Adrenal gland (tissue), 12 donors: ENCODE results near the gene TBC1D22A. TPM values are rescaled to one million over a fixed set of nuclear protein-coding genes. Genes with fewer than 3 reads are reported as not detected.

ENCODE experiments used
- DNase-seq, 7 donors: peaks; one replicate each; pipeline ENCODE4 v3.0.0-alpha.2; 2019 to 2020
- H3K27ac ChIP-seq, 5 donors: fragments of 200-600 bp; sonication (generic) in 4 of 5; 1 replicate in 3 of 5; 2 replicates in 2 of 5; pipeline versions ENCODE4 v1.5.1 to v1.8.0; 2016 to 2020; ENCODE audit warnings: mild to moderate bottlenecking in 1 of 5
- H3K27me3 ChIP-seq: fragments of 200-600 bp; 2 replicates; pipeline ENCODE4 v1.8.0; 2021
- H3K36me3 ChIP-seq, 2 donors: fragments of 200-600 bp; replicated peaks in 1 of 2; 1 replicate in 1 of 2; 2 replicates in 1 of 2; pipeline versions ENCODE4 v1.5.1 to v1.8.0; 2018 to 2022
- H3K4me1 ChIP-seq, 2 donors: fragments of 200-600 bp; replicated peaks in 1 of 2; 1 replicate in 1 of 2; 2 replicates in 1 of 2; pipeline versions ENCODE4 v1.5.1 to v1.8.0; 2018 to 2021
- H3K4me3 ChIP-seq, 4 donors: fragments of 200-600 bp; sonication (generic) in 3 of 4; one replicate each; pipeline ENCODE4 v1.5.1; 2016 to 2018
- H3K9me3 ChIP-seq, 3 donors: fragments of 200-600 bp; sonication (generic) in 1 of 3; replicated peaks in 1 of 3; 1 replicate in 2 of 3; 2 replicates in 1 of 3; pipeline versions ENCODE4 v1.5.1 to v1.8.0; 2016 to 2021
- POLR2A ChIP-seq, 2 donors: fragments of 450-650 bp; IDR thresholded peaks; one replicate each; pipeline ENCODE4 v1.6.1; 2017; ENCODE audit warnings: antibody characterized with exemption in 2 of 2, mild to moderate bottlenecking in 2 of 2, moderate library complexity in 1 of 2
- WGBS, 4 donors: extraction: QIAGEN DNeasy Blood & Tissue Kit in 2 of 4; methylation state at CpG; one replicate each; pipeline versions ENCODE4 v1.1.5 to v1.1.7; 2013 to 2017; 5-methylcytosine and 5-hydroxymethylcytosine counted together
- intact Hi-C, 2 donors: fragments of 100-400 bp; cut with DNase I; formaldehyde crosslinking; loops; one replicate each; pipeline versions ENCODE4 v1.14.1 to v1.15.0; 2022 to 2023
- polyA plus RNA-seq, 3 donors: library from polyadenylated mRNA; stranded (reverse); fragments of 200-250 nt in 2 of 3; fragments of 350-450 nt in 1 of 3; fragmentation: Illumina TruSeq in 1 of 3; extraction: RNeasy Lipid Tissue Mini Kit (QIAGEN cat#74804) in 1 of 3; gene quantifications; one replicate each; pipeline ENCODE4 v1.2.3, GENCODE V29; 2013 to 2014
- total RNA-seq, 9 donors: library from RNA; depleted of rRNA in 4 of 9; stranded (reverse); fragments of >200 nt in 4 of 9; fragments of 120-200 nt in 1 of 9; fragmentation: NEBNext Ultra II Directional in 1 of 9; extraction: Animal tissue kit (Norgen Biotek cat#: 25700) in 1 of 9; gene quantifications; one replicate each; pipeline versions ENCODE4 v1.1.0 to v1.2.4, GENCODE V29; 2013 to 2023
- TF ChIP-seq, protein P1 (sequence below), 6 experiments: fragments of 450-650 bp in 4 of 6; fragments of 200-600 bp in 2 of 6; sonication (generic) in 1 of 6; IDR thresholded peaks; 1 replicate in 5 of 6; 2 replicates in 1 of 6; pipeline versions ENCODE4 v1.5.1 to v1.8.0; 2016 to 2021; ENCODE audit warnings: antibody characterized with exemption in 6 of 6, mild to moderate bottlenecking in 2 of 6, moderate library complexity in 1 of 6
- donor health status: healthy with polysubstance abuse.
- donor health status: Bipolar disorder and iron deficiency.
- donor health status: DM: yes; HTN: yes; CAD: no.
- donor health status: DM: no; HTN: no; CAD: no.
- donor health status: DM: no; HTN: no; CAD: no.
- donor health status: DM: yes; HTN: yes; CAD: no.

Gene TBC1D22A
- total and polyA plus RNA-seq, 12 donors, result 11.5 to 44.2 (median 28.1) TPM

DNA sequence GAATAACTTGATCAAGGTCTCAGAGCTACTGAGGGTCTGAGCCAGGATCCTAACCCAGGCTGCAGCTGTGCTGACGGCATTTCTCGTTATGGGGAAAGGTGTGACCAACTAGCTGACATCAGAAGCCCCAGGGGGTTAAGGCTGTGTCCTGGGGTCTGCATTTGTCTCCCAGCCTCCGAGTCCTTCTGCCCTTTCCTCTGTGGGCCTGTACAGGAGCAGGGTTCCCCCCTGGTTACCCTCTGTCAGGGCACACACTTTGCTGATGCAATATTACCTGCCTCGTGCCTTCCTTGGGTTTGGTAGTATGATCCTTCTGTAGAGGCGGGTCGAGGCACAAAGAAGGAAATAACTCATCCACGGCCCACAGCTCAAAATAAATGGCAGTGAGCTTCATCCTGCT, 183.0 kb downstream of the TBC1D22A start:
- Histone ChIP-seq H3K27ac (no peak overlapping the region), H3K4me3 (no peak overlapping the region), H3K27me3 (no peaks in the 10 kb centered on the region), H3K9me3 (no peaks in the 10 kb centered on the region), H3K4me1 (no peaks in the 10 kb centered on the region), H3K36me3 (no peaks in the 10 kb centered on the region)
- 86 to 94% (median 88%) methylated on average over 4 to 7 of the region's 7 CpGs for WGBS, 4 donors
- DNase-seq, result no peak
- intact Hi-C loops, result no loop called here
- no peak for TF ChIP-seq POLR2A (IDR thresholded peaks at IDR 0.05)
- TF ChIP-seq, protein P1, sequence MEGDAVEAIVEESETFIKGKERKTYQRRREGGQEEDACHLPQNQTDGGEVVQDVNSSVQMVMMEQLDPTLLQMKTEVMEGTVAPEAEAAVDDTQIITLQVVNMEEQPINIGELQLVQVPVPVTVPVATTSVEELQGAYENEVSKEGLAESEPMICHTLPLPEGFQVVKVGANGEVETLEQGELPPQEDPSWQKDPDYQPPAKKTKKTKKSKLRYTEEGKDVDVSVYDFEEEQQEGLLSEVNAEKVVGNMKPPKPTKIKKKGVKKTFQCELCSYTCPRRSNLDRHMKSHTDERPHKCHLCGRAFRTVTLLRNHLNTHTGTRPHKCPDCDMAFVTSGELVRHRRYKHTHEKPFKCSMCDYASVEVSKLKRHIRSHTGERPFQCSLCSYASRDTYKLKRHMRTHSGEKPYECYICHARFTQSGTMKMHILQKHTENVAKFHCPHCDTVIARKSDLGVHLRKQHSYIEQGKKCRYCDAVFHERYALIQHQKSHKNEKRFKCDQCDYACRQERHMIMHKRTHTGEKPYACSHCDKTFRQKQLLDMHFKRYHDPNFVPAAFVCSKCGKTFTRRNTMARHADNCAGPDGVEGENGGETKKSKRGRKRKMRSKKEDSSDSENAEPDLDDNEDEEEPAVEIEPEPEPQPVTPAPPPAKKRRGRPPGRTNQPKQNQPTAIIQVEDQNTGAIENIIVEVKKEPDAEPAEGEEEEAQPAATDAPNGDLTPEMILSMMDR (IDR thresholded peaks at IDR 0.05), result no peak

DNA sequence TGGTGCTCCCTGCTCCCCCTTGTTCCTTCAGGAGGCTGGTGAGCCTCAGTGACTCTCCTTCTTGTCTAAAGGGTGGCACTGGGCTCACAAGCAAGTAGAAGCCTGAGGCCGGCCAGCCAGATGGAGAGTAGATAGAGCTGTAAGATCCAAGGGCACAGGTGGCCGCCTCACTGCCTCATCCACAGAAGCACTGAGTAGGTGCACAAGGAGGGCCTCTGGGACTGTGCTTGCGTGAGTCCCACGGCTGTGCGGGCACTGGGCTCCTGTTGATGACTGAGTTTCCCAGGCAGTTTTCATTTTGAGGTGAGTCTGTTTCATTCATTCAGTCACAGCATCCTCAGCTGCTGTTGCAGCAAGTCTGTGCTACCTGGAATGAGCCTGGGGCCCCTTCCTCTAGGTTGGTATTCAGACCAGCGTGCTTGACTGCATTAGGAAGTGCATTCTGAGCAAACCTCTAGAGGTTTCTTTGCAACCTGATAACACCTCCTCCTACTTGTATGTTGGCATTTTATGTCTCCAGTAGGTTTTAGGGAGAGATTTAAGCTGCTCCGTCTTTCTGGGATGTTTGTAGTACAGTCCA, 184.0 kb downstream of the TBC1D22A start:
- intact Hi-C loops, result no loop called here
- Histone ChIP-seq H3K27me3 (no peaks in the 10 kb centered on the region), H3K4me1 (no peaks in the 10 kb centered on the region), H3K4me3 (no peak overlapping the region), H3K9me3 (no peaks in the 10 kb centered on the region), H3K27ac (no peak overlapping the region), H3K36me3 (no peaks in the 10 kb centered on the region)
- WGBS, 4 donors, result 96 to 99% (median 98%) methylated on average over 2 to 7 of the region's 7 CpGs
- TF ChIP-seq, protein P1 (IDR thresholded peaks at IDR 0.05), result no peak
- no peak for TF ChIP-seq POLR2A (IDR thresholded peaks at IDR 0.05)
- peak in 1 of 7 donors; percentile 30 for DNase-seq

DNA sequence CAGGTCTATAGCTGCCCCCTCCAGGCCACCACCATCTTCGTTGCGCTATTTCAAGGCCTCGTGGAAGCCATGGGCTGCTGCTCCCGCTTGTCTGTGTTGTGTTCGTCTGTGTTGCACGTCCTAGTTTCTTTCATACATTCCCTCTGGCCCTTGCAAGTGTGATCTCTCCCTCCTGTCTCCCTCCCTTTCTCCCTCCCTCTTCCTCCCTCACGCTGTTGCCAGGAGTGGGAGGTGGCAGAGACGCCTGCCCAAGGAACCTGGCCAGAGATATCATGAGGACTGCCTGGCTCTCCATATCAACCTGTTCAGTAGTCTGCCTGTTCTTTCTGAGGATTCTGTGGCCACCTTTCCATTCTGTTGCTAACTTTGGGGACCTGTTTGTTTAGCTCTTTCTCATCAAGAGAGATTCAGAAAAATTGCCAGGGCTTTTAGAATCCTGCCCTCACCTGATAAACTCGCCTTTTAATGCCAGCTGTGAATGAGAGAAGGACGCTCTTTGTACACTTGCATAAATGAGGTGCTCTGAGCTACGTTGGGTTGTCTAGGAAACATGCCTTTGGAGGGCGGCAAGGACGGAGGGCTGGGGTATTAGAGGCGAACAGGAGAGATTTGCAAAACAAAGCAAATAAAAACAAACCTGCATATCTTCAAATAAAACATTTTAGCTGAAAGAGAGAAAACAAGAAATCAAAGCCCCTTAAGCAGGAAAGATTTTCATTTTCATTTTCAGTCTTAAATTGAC, 185.2 kb downstream of the TBC1D22A start:
- WGBS, 4 donors, result 89 to 93% (median 91%) methylated on average over 14 of the region's 14 CpGs
- intact Hi-C loops, result no loop called here
- peak in 1 of 7 donors; percentile 39 for DNase-seq
- Histone ChIP-seq H3K4me1 (no peaks in the 10 kb centered on the region), H3K27me3 (no peaks in the 10 kb centered on the region), H3K36me3 (no peaks in the 10 kb centered on the region), H3K9me3 (no peaks in the 10 kb centered on the region), H3K4me3 (no peak overlapping the region), H3K27ac (no peak overlapping the region)
- TF ChIP-seq, protein P1 (IDR thresholded peaks at IDR 0.05), result no peak
- no peak for TF ChIP-seq POLR2A (IDR thresholded peaks at IDR 0.05)

GRCh38 chr22:46948411-46949144, 186.1 kb downstream of the TBC1D22A start:
- Histone ChIP-seq H3K9me3 (no peaks in the 10 kb centered on the region), H3K27ac (no peak overlapping the region), H3K36me3 (no peaks in the 10 kb centered on the region), H3K4me3 (no peak overlapping the region), H3K4me1 (no peaks in the 10 kb centered on the region), H3K27me3 (no peaks in the 10 kb centered on the region)
- 95 to 97% (median 96%) methylated on average over 13 to 16 of the region's 16 CpGs for WGBS, 4 donors
- TF ChIP-seq POLR2A (IDR thresholded peaks at IDR 0.05), result no peak
- TF ChIP-seq, protein P1 (IDR thresholded peaks at IDR 0.05), result no peak
- DNase-seq, result peak in 1 of 7 donors; percentile 35
- intact Hi-C loops, result no loop called here
